Liver (tissue), 9 donors: Measurements from ENCODE around the gene S1PR4. TPM values are rescaled to one million over a fixed set of nuclear protein-coding genes. Genes with fewer than 3 reads are reported as not detected.

ENCODE experiments used
- DNase-seq: peaks from one replicate; pipeline ENCODE4 v3.0.0-alpha.2; 2017; ENCODE audit warnings: low spot score
- H3K27ac ChIP-seq, 2 donors: one replicate each; pipeline ENCODE4 v1.7.0; 2013; ENCODE audit warnings: inconsistent platforms in 2 of 2, low read length in 2 of 2, control low read depth in 1 of 2, low read depth in 1 of 2, mild to moderate bottlenecking in 1 of 2
- H3K27me3 ChIP-seq, 4 donors: one replicate each; pipeline versions ENCODE4 v1.6.1 to v1.7.0; 2013; ENCODE audit warnings: low read length in 3 of 4, inconsistent platforms in 1 of 4, mild to moderate bottlenecking in 1 of 4, moderate library complexity in 1 of 4; ENCODE audit not compliant: control insufficient read depth in 4 of 4, insufficient read depth in 4 of 4
- H3K36me3 ChIP-seq, 4 donors: one replicate each; pipeline versions ENCODE4 v1.6.1 to v1.7.0; 2013; ENCODE audit warnings: low read length in 3 of 4, mild to moderate bottlenecking in 3 of 4, low read depth in 1 of 4, moderate library complexity in 1 of 4; ENCODE audit not compliant: control insufficient read depth in 4 of 4, insufficient read depth in 3 of 4
- H3K4me1 ChIP-seq, 4 donors: one replicate each; pipeline versions ENCODE4 v1.6.1 to v1.7.0; 2013; ENCODE audit warnings: low read length in 3 of 4, mild to moderate bottlenecking in 3 of 4, moderate library complexity in 1 of 4; ENCODE audit not compliant: control insufficient read depth in 4 of 4, insufficient read depth in 4 of 4
- H3K4me3 ChIP-seq, 3 donors: one replicate each; pipeline versions ENCODE4 v1.6.1 to v1.7.0; 2013; ENCODE audit warnings: low read length in 3 of 3, control low read depth in 1 of 3, low read depth in 1 of 3, mild to moderate bottlenecking in 1 of 3
- H3K9ac ChIP-seq, 2 donors: one replicate each; pipeline ENCODE4 v1.7.0; 2013; ENCODE audit warnings: low read length in 2 of 2, mild to moderate bottlenecking in 2 of 2, moderate library complexity in 2 of 2, control low read depth in 1 of 2, low read depth in 1 of 2
- H3K9me3 ChIP-seq, 4 donors: one replicate each; pipeline versions ENCODE4 v1.6.1 to v1.7.0; 2013; ENCODE audit warnings: low read length in 3 of 4; ENCODE audit not compliant: control insufficient read depth in 4 of 4
- CTCF ChIP-seq: fragments of 150-350 bp; IDR thresholded peaks from 2 replicates; pipeline ENCODE4 v1.5.1; 2017; ENCODE audit warnings: improper control_type of control experiment, low read depth, low read length; ENCODE audit not compliant: missing input control
- EGR1 ChIP-seq, 2 donors: IDR thresholded peaks; 2 replicates each; pipeline ENCODE4 v1.6.1; 2016 to 2018; ENCODE audit warnings: antibody characterized with exemption in 2 of 2, low read depth in 2 of 2
- FOXA1 ChIP-seq: IDR thresholded peaks from 2 replicates; pipeline ENCODE4 v1.6.1; 2016; ENCODE audit warnings: antibody characterized with exemption
- HNF4A ChIP-seq, 2 donors: conservative IDR thresholded peaks; 2 replicates each; pipeline ENCODE4 v1.6.1; 2016; ENCODE audit warnings: antibody characterized with exemption in 2 of 2, mild to moderate bottlenecking in 2 of 2
- HNF4G ChIP-seq: IDR thresholded peaks from 2 replicates; pipeline ENCODE4 v1.6.1; 2016; ENCODE audit warnings: antibody characterized with exemption
- RAD21 ChIP-seq, 2 donors: IDR thresholded peaks; 2 replicates each; pipeline ENCODE4 v1.6.1; 2016; ENCODE audit warnings: antibody characterized with exemption in 2 of 2, mild to moderate bottlenecking in 2 of 2
- REST ChIP-seq: IDR thresholded peaks from 2 replicates; pipeline ENCODE4 v1.6.1; 2016; ENCODE audit warnings: antibody characterized with exemption, mild to moderate bottlenecking
- SP1 ChIP-seq: IDR thresholded peaks from 2 replicates; pipeline ENCODE4 v1.6.1; 2018; ENCODE audit warnings: antibody characterized with exemption, mild to moderate bottlenecking
- WGBS: extraction: QIAGEN DNeasy Blood & Tissue Kit; methylation state at CpG from one replicate; pipeline ENCODE4 v1.1.7; 2013; 5-methylcytosine and 5-hydroxymethylcytosine counted together
- polyA plus RNA-seq, 2 donors: library from polyadenylated mRNA; stranded (reverse) in 1 of 2; unstranded in 1 of 2; fragments of 200-250 nt in 1 of 2; fragments of >200 nt in 1 of 2; fragmentation: Nextera tagmentation in 1 of 2; extraction: Ambion mirVana in 1 of 2; gene quantifications; one replicate each; pipeline versions ENCODE4 v1.2.1 to v1.2.3, GENCODE V29; 2013 to 2015
- total RNA-seq, 2 donors: library from RNA; depleted of rRNA; stranded (reverse); fragments of >200 nt; gene quantifications; one replicate each; pipeline ENCODE4 v1.2.3, GENCODE V29; 2014
- donor health status: healthy.
- donor health status: healthy.
- donor health status: healthy.
- donor health status: healthy.
- donor health status: healthy.

Gene S1PR4
- total and polyA plus RNA-seq, 4 donors: 0.93 to 11.0 (median 2.1) TPM

GRCh38 chr19:3162418-3163229 is 15.9 kb upstream of the S1PR4 start:
- no peak overlapping the region for H3K27ac ChIP-seq
- H3K27me3 ChIP-seq: no peaks in the 10 kb centered on the region
- H3K9ac ChIP-seq: no peak overlapping the region
- H3K36me3 ChIP-seq: no peaks in the 10 kb centered on the region
- no peak for TF ChIP-seq REST
- no peak for TF ChIP-seq FOXA1
- TF ChIP-seq HNF4A (conservative IDR thresholded peaks at IDR 0.05): no peak
- no peak for TF ChIP-seq CTCF
- no peak for TF ChIP-seq EGR1 (IDR thresholded peaks at IDR 0.05; ENCODE audit: low read depth in 2 of 2)
- peaks cover 0 to 3% (median 0%) of the 10 kb centered on the region in 4 donors for H3K4me1 ChIP-seq
- no peak for DNase-seq
- H3K9me3 ChIP-seq: no peaks in the 10 kb centered on the region
- no peak overlapping the region for H3K4me3 ChIP-seq
- WGBS: 61% methylated on average over 38 of the region's 38 CpGs

DNA sequence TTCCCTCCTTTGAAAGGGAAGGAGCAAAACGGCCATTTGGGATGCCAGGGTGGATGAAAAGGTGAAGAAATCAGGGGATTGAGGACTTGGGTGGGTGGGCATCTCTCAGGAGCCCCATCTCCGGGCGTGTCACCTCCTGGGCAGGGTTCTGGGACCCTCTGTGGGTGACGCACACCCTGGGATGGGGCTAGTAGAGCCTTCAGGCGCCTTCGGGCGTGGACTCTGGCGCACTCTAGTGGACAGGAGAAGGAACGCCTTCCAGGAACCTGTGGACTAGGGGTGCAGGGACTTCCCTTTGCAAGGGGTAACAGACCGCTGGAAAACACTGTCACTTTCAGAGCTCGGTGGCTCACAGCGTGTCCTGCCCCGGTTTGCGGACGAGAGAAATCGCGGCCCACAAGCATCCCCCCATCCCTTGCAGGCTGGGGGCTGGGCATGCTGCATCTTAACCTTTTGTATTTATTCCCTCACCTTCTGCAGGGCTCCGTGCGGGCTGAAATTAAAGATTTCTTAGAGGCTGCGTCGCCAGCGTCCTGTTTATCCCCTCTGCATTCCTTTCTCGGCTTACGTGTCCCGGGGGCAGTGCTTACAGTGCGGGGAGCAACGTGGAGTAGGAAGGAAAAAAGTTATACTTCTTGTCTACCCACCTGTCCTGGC is 15.2 kb upstream of the S1PR4 start:
- no peak overlapping the region for H3K4me3 ChIP-seq
- DNase-seq: peak; percentile 56
- peaks cover 0 to 3% (median 0%) of the 10 kb centered on the region in 4 donors for H3K4me1 ChIP-seq
- no peaks in the 10 kb centered on the region for H3K27me3 ChIP-seq
- no peak overlapping the region for H3K27ac ChIP-seq
- WGBS: 11% methylated on average over 27 of the region's 27 CpGs
- peak; percentile 91 to 92 for TF ChIP-seq RAD21 (IDR thresholded peaks at IDR 0.05)
- TF ChIP-seq CTCF: peak; percentile 86
- no peak for TF ChIP-seq HNF4G
- no peak for TF ChIP-seq SP1
- no peaks in the 10 kb centered on the region for H3K36me3 ChIP-seq
- no peaks in the 10 kb centered on the region for H3K9me3 ChIP-seq
- no peak overlapping the region for H3K9ac ChIP-seq
